Stimulated activated naive CD8-positive, alpha-beta T cell treated with anti-CD3 and anti-CD28 coated beads, Interleukin-15, amount 100 ng/mL, for 72 hours (primary cell): ENCODE results near the gene SIGLEC9.
"Not testable (repeated sequence)": the region's sequence is repeated elsewhere in the genome, so short reads cannot be mapped to it uniquely, and the experiment has no call there.

ENCODE experiments used
- ATAC-seq: fragments of 150-1000 bp; cut with Tn5 transposase; 2 replicates; pipeline ENCODE4 v1.10.0; 2021; ENCODE audit warnings: mild to moderate bottlenecking, moderate library complexity
- DNase-seq, 2 donors: peaks; one replicate each; pipeline ENCODE4 v3.0.0; 2021 to 2022
- H3K27ac Mint-ChIP-seq, 2 donors: one replicate each; pipeline ENCODE4 v1.8.0; 2022; ENCODE audit warnings: mild to moderate bottlenecking in 2 of 2, mixed read lengths in 2 of 2, moderate library complexity in 2 of 2
- H3K27me3 Mint-ChIP-seq: one replicate; pipeline ENCODE4 v1.8.0; 2022; ENCODE audit warnings: mixed read lengths
- H3K4me1 Mint-ChIP-seq: one replicate; pipeline ENCODE4 v1.8.0; 2022; ENCODE audit warnings: mild to moderate bottlenecking, mixed read lengths
- H3K4me3 Mint-ChIP-seq, 2 donors: one replicate each; pipeline ENCODE4 v1.8.0; 2022; ENCODE audit warnings: mild to moderate bottlenecking in 2 of 2, mixed read lengths in 2 of 2, moderate library complexity in 1 of 2
- H3K9me3 Mint-ChIP-seq, 2 donors: one replicate each; pipeline ENCODE4 v1.8.0; 2022; ENCODE audit warnings: mixed read lengths in 2 of 2

Gene SIGLEC9

DNA sequence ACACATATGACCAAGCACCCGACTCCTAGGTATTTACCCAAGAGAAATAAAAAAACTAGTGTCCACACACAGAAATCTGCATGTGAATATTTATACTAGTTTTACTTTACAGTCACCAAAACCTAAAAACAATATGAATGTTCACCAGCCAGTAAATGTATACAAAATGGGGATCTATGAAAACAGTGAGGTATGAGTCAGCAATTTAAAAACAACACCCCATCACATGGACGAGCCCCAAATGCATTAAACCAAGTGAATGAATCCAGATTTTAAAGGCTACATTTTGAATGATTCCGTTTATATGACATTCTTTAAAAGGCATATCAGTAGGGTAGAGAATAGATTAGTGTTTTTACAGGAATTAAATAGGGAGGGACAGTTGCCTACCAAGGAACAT lies 39.5 kb downstream of the SIGLEC9 start:
- no peak for ATAC-seq
- no peak overlapping the region for H3K4me3 Mint-ChIP-seq
- H3K27ac Mint-ChIP-seq = no peak overlapping the region
- H3K27me3 Mint-ChIP-seq = no peaks in the 10 kb centered on the region
- DNase-seq = no peak
- no peaks in the 10 kb centered on the region for H3K9me3 Mint-ChIP-seq
- peaks cover 28% of the 10 kb centered on the region for H3K4me1 Mint-ChIP-seq

DNA sequence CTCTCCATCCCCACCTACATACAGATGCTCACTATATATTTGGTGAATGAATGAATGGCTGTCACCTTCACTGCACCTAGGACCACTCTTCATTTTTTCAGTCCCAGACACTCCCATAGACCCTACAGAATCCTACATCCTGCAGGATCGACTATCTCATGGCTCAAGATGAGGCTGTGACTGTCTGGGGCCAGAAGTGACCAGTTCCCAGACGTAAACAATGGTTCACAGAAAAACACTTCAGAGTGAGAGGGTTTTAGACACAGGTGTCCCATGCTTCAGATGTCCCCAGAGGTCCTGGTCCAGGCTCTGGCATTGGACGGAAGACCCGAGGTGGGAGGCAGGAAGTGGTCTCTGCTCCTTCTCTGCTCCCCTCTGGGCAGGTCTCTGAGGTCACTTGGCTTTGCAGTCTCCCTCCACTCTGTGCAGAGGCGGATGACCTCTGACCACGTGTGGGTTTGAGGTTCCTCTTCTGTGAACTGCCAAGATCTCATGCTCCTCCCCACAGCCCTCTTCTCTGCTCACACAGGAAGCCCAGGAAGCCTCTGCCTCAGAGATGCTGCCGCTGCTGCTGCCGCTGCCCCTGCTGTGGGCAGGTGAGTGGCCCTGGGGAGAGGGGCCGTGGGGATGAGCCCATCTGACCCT lies 42.3 kb downstream of the SIGLEC9 start:
- peak; percentile 82 for ATAC-seq
- peak overlapping the region in 1 of 2 donors; percentile 52 for H3K27ac Mint-ChIP-seq
- H3K4me1 Mint-ChIP-seq = peaks cover 31% of the 10 kb centered on the region
- no peaks in the 10 kb centered on the region for H3K27me3 Mint-ChIP-seq
- peak overlapping the region in 1 of 2 donors; percentile 69 for H3K4me3 Mint-ChIP-seq
- DNase-seq = peak in 1 of 2 donors; percentile 24
- H3K9me3 Mint-ChIP-seq = no peaks in the 10 kb centered on the region

DNA sequence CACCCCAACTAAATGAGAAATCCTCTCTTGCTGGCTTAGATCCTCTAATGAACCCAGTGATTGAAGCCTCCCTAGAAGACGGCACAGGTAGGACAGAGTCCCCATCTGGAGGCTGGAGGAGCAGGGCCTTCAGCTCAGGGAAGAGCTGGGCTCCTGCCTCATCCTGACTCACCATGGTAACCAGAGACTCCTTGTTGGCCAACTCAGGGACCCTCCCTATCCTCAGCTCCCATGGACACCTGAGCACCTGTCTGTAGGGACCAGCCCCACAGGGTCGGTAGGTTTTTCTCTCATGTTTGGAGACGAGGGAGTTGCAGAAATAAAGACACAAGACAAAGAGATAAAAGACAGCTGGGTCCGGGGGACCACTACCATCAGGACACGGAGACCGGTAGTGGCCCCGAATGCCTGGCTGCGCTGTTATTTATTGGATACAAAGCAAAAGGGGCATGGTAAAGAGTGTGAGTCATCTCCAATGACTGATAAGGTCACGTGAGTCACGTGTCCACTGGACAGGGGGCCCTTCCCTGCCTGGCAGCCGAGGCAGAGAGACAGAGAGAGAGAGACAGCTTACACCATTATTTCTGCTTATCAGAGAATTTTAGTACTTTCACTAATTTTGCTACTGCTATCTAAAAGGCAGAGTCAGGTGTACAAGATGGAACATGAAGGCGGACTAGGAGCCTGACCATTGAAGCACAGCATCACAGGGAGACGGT lies 44.0 kb downstream of the SIGLEC9 start:
- ATAC-seq (no peak), DNase-seq (no peak)
- H3K27ac Mint-ChIP-seq = peak overlapping the region in 1 of 2 donors; percentile 29
- peaks cover 31% of the 10 kb centered on the region for H3K4me1 Mint-ChIP-seq
- no peaks in the 10 kb centered on the region for H3K9me3 Mint-ChIP-seq
- no peaks in the 10 kb centered on the region for H3K27me3 Mint-ChIP-seq
- H3K4me3 Mint-ChIP-seq = no peak overlapping the region

DNA sequence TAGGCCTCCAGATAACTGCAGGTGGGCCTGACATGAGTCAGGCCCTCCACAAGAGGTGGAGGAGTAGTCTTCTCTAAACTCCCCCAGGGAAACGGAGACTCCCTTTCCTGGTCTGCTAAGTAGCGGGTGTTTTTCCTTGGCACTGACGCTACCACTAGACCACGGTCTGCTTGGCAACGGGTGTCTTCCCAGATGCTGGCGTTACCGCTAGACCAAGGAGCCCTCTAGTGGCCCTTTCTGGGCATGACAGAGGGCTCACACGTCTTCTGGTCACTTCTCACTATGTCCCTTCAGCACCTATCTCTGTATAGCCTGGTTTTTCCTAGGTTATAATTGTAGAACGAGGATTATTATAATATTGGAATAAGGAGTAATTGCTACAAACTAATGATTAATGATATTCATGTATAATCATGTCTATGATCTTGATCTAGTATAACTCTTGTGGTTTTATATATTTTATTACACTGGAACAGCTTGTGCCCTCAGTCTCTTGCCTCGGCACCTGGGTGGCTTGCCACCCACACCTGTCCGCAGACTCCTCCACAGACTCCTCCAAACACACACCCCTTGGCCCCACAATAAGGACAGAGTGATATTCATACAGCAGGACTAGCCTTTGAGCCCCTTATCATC lies 44.7 kb downstream of the SIGLEC9 start:
- H3K4me3 Mint-ChIP-seq, H3K27me3 Mint-ChIP-seq, H3K27ac Mint-ChIP-seq, H3K9me3 Mint-ChIP-seq, ATAC-seq: not testable (repeated sequence)
- H3K4me1 Mint-ChIP-seq = peaks cover 31% of the 10 kb centered on the region
- peak; percentile 56 to 61 for DNase-seq

DNA sequence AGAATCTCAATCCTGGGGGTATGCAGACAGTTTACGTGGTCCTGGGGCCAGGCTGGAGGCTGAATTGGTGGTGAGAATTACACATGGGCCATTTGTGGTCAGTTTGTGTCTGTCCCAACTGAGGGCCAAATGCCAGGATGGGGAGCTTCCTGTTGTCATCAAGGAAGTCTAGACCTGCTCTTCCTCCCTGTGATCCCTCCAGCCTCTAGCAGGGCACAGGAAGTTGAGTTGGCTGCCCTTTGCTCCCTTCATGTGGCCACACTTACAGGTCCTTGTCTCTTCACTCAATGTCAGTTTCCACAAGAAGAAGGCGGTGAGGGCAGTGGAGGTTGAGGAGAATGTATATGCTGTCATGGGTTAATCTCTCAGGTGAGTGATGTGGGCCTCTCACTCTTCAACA lies 47.5 kb downstream of the SIGLEC9 start:
- peaks cover 23% of the 10 kb centered on the region for H3K4me1 Mint-ChIP-seq
- H3K27me3 Mint-ChIP-seq = no peaks in the 10 kb centered on the region
- no peaks in the 10 kb centered on the region for H3K9me3 Mint-ChIP-seq
- H3K27ac Mint-ChIP-seq = no peak overlapping the region
- no peak overlapping the region for H3K4me3 Mint-ChIP-seq
- DNase-seq (no peak), ATAC-seq (no peak)

DNA sequence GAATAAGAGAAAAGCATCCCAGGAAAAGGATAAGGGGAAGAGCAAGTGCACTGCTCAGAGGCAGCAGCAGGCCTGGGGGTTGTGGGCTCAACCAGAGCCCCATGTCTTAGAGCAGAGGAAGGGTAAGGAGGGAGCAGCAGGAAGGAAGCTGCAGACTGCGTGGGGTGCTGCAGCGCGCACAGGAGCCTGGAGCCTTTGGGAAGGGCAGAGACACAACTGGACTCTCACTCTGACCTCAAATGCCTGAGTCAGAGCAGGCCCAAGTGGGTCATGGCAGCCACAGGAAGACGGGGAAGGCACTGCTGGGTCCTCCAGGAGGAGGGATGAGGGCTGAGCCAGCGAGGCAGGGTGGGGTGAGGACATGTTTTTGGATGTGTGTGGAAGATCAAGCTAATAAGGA lies 49.0 kb downstream of the SIGLEC9 start:
- H3K27ac Mint-ChIP-seq = no peak overlapping the region
- H3K4me1 Mint-ChIP-seq = peaks cover 8% of the 10 kb centered on the region
- no peak for ATAC-seq
- DNase-seq = no peak
- H3K9me3 Mint-ChIP-seq = no peaks in the 10 kb centered on the region
- H3K4me3 Mint-ChIP-seq = no peak overlapping the region
- no peaks in the 10 kb centered on the region for H3K27me3 Mint-ChIP-seq

DNA sequence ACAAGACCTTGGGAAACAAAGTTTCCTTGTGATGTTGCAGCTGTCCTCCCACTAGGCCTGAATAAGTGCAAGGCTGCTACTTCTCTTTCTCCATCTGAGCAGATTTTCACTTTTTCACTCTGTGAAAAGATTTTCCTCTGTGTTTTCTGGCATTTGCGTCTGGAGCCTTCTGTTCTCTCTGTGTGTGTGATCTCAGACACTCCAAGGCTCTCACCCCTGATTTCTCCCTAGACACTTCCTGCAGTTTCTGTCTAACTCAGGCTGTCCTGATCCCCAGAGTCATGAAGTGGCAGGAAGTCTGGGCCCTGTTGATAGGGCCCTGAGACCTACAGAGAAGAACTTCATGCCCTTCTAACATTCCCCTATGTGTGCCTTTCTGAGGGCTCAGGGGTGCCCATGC lies 54.5 kb downstream of the SIGLEC9 start:
- no peaks in the 10 kb centered on the region for H3K4me1 Mint-ChIP-seq
- peaks cover 12% of the 10 kb centered on the region for H3K27me3 Mint-ChIP-seq
- H3K4me3 Mint-ChIP-seq = no peak overlapping the region
- H3K9me3 Mint-ChIP-seq = no peaks in the 10 kb centered on the region
- DNase-seq = no peak
- H3K27ac Mint-ChIP-seq = peak overlapping the region in 1 of 2 donors; percentile 17
- no peak for ATAC-seq
